ENCODE results near the gene MAN2B1. TPM values are rescaled to one million over a fixed set of nuclear protein-coding genes. Genes with fewer than 3 reads are reported as not detected.

The MAN2B1 gene
- total and polyA plus RNA-seq, 9 donors, result 17.8 to 63.7 (median 35.0) TPM

- no peaks in the 10 kb centered on the region for H3K36me3 ChIP-seq
- peak in 1 of 5 donors; percentile 31 for DNase-seq
- TF ChIP-seq EP300 (IDR thresholded peaks at IDR 0.05) (no peak), POLR2A (IDR thresholded peaks at IDR 0.05) (no peak), CTCF (IDR thresholded peaks at IDR 0.05) (no peak)
- 80 to 86% (median 86%) methylated on average over 12 of the region's 12 CpGs for WGBS, 3 donors
- no peak overlapping the region for H3K4me3 ChIP-seq
- no peaks in the 10 kb centered on the region for H3K27me3 ChIP-seq
- no peak overlapping the region for H3K27ac ChIP-seq
- no peaks in the 10 kb centered on the region for H3K4me1 ChIP-seq (ENCODE audit: insufficient read depth)
- intact Hi-C loops (cut with DNase I), result loop anchor here in 1 of 4 donors (10.0 kb wide), 1 partner anchor 102 kb away; no protein-coding TSS in a partner anchor
- no peaks in the 10 kb centered on the region for H3K9me3 ChIP-seq
Observed at GRCh38 chr19:12676928-12677327, 10.4 kb upstream of the MAN2B1 start.

- Histone ChIP-seq H3K4me1 (ENCODE audit: insufficient read depth) (no peaks in the 10 kb centered on the region), H3K36me3 (no peaks in the 10 kb centered on the region), H3K9me3 (no peaks in the 10 kb centered on the region), H3K27ac (no peak overlapping the region), H3K27me3 (no peaks in the 10 kb centered on the region), H3K4me3 (no peak overlapping the region)
- TF ChIP-seq EP300 (IDR thresholded peaks at IDR 0.05) (no peak), POLR2A (IDR thresholded peaks at IDR 0.05) (no peak), CTCF (IDR thresholded peaks at IDR 0.05) (peak; percentile 60 to 81 (median 70))
- intact Hi-C loops (cut with DNase I), result loop anchor here in 1 of 4 donors (10.0 kb wide), 1 partner anchor 102 kb away; no protein-coding TSS in a partner anchor
- DNase-seq, result peak; percentile 70 to 86 (median 80)
- 19 to 28% (median 26%) methylated on average over 4 of the region's 4 CpGs for WGBS, 3 donors
Observed at GRCh38 chr19:12676384-12676792, 9.8 kb upstream of the MAN2B1 start.

GRCh38 chr19:12675940-12676339 lies 9.4 kb upstream of the MAN2B1 start:
- Histone ChIP-seq H3K27ac (no peak overlapping the region), H3K36me3 (no peaks in the 10 kb centered on the region), H3K27me3 (no peaks in the 10 kb centered on the region), H3K4me3 (no peak overlapping the region), H3K4me1 (ENCODE audit: insufficient read depth) (no peaks in the 10 kb centered on the region), H3K9me3 (no peaks in the 10 kb centered on the region)
- no peak for TF ChIP-seq POLR2A (IDR thresholded peaks at IDR 0.05)
- no peak for TF ChIP-seq EP300 (IDR thresholded peaks at IDR 0.05)
- no peak for TF ChIP-seq CTCF (IDR thresholded peaks at IDR 0.05)
- intact Hi-C loops (cut with DNase I), result loop anchor here in 1 of 4 donors (10.0 kb wide), 1 partner anchor 101 kb away; no protein-coding TSS in a partner anchor
- 80 to 83% (median 81%) methylated on average over 15 of the region's 15 CpGs for WGBS, 3 donors
- peak in 1 of 5 donors; percentile 26 for DNase-seq

- H3K27ac ChIP-seq, result no peak overlapping the region
- no peak overlapping the region for H3K4me3 ChIP-seq
- intact Hi-C loops (cut with DNase I), result loop anchor here in 1 of 4 donors (10.0 kb wide), 1 partner anchor 101 kb away; no protein-coding TSS in a partner anchor
Observed at GRCh38 chr19:12675399-12675798, 8.9 kb upstream of the MAN2B1 start.

DNA sequence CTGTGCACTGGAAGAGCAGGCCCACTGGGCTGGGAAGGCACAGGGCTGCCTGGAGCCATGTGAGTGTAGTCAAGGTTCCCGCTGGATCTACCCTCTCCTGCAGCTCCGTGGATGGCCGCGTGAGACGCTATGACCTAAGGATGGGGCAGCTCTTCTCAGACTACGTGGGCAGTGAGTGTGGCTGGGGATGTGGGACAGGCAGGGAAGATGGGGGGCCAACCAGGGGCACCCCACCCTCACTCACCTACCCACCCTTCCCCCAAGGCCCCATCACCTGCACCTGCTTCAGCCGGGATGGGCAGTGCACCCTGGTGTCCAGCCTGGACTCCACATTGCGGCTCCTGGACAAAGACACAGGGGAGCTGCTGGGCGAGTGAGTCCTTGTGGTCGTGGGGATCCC lies 6.2 kb upstream of the MAN2B1 start:
- Histone ChIP-seq H3K27ac (no peak overlapping the region), H3K36me3 (no peaks in the 10 kb centered on the region), H3K27me3 (no peaks in the 10 kb centered on the region), H3K4me1 (ENCODE audit: insufficient read depth) (peaks cover 9% of the 10 kb centered on the region), H3K9me3 (no peaks in the 10 kb centered on the region), H3K4me3 (no peak overlapping the region)
- 56 to 77% (median 65%) methylated on average over 9 to 10 of the region's 10 CpGs for WGBS, 3 donors
- peak in 1 of 5 donors; percentile 19 for DNase-seq
- intact Hi-C loops (cut with DNase I), result loop anchor here in 1 of 4 donors (10.0 kb wide), 1 partner anchor 98 kb away; no protein-coding TSS in a partner anchor
- TF ChIP-seq EP300 (IDR thresholded peaks at IDR 0.05), result no peak
- TF ChIP-seq CTCF (IDR thresholded peaks at IDR 0.05), result no peak
- TF ChIP-seq POLR2A (IDR thresholded peaks at IDR 0.05), result no peak

More at GRCh38 chr19:12675399-12675798, 8.9 kb upstream of the MAN2B1 start:
- H3K9me3 ChIP-seq, result no peaks in the 10 kb centered on the region
- H3K27me3 ChIP-seq, result no peaks in the 10 kb centered on the region
- H3K36me3 ChIP-seq, result no peaks in the 10 kb centered on the region
- TF ChIP-seq EP300 (IDR thresholded peaks at IDR 0.05), result no peak
- H3K4me1 ChIP-seq (ENCODE audit: insufficient read depth), result peaks cover 2% of the 10 kb centered on the region
- peak in 1 of 5 donors; percentile 19 for DNase-seq
- WGBS, 3 donors, result 90 to 93% (median 93%) methylated on average over 10 of the region's 10 CpGs
